T-helper 2 cell treated with Interferon-gamma antibody and Interleukin-4, amounts not matched to agents 5 μg/mL and 100 μg/mL, for 36 hours (primary cell): ENCODE measurements around the gene PNMA3.
"Not testable (repeated sequence)": the region's sequence is repeated elsewhere in the genome, so short reads cannot be mapped to it uniquely, and the experiment has no call there.

ENCODE experiments used
- DNase-seq: peaks from one replicate; pipeline ENCODE4 v3.0.0; 2021; ENCODE audit warnings: low spot score
- H3K27ac Mint-ChIP-seq: one replicate; pipeline ENCODE4 v1.8.0; 2021; ENCODE audit warnings: mild to moderate bottlenecking, mixed read lengths
- H3K27me3 Mint-ChIP-seq: one replicate; pipeline ENCODE4 v1.8.0; 2021; ENCODE audit warnings: low read depth, mixed read lengths
- H3K36me3 Mint-ChIP-seq: one replicate; pipeline ENCODE4 v1.8.0; 2021; ENCODE audit warnings: low read depth, mixed read lengths
- H3K4me1 Mint-ChIP-seq: one replicate; pipeline ENCODE4 v1.8.0; 2021; ENCODE audit warnings: low read depth, mixed read lengths
- H3K4me3 Mint-ChIP-seq: one replicate; pipeline ENCODE4 v1.8.0; 2022; ENCODE audit warnings: mild to moderate bottlenecking, moderate library complexity, mixed read lengths
- H3K9me3 Mint-ChIP-seq: one replicate; pipeline ENCODE4 v1.8.0; 2021; ENCODE audit warnings: mixed read lengths

The PNMA3 gene

DNA sequence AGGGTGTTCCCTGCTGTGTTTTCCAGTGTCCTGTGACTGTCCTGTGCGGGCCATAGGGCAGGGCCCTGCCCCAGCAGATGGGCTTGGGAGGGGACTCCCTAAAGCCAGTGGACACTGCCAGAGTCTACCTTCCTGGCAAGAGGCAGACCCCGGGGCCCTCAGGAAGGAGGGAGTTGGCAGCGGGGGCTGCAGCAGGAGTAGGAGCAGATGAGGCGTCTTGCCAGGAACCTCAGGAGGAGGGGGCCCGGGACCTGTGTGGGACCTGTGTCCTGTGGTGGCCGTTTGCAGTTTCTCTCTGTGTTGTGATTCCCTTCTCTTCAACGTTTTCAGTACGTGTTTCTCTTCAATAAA, 3.8 kb downstream of the PNMA3 start:
- H3K36me3 Mint-ChIP-seq = no peaks in the 10 kb centered on the region
- H3K27me3 Mint-ChIP-seq = peaks cover 8% of the 10 kb centered on the region
- no peaks in the 10 kb centered on the region for H3K4me1 Mint-ChIP-seq
- no peaks in the 10 kb centered on the region for H3K9me3 Mint-ChIP-seq
- no peak overlapping the region for H3K27ac Mint-ChIP-seq
- no peak for DNase-seq
- H3K4me3 Mint-ChIP-seq = no peak overlapping the region

DNA sequence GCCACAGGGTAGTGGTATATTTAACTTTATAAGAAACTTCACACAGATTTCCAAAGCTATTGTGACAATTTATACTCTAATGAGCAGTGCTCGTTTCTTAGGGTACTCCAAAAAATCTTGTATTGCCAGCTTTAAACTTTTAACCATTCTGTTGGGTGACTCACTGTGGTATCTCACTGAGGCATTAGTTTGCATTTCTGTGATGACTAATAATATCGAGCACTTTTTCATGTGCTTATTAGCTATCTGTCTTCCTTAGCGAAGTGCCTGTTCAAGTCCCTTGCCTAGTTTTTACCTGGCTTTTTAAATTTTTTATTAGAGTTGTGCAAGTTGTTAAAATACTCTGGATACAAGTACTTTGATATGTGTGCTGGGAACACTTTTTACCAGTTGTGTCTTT, 5.5 kb downstream of the PNMA3 start:
- Mint-ChIP-seq H3K36me3 (no peaks in the 10 kb centered on the region), H3K4me1 (no peaks in the 10 kb centered on the region), H3K27me3 (peaks cover 3% of the 10 kb centered on the region), H3K9me3 (no peaks in the 10 kb centered on the region), H3K4me3 (no peak overlapping the region), H3K27ac (no peak overlapping the region)
- no peak for DNase-seq

DNA sequence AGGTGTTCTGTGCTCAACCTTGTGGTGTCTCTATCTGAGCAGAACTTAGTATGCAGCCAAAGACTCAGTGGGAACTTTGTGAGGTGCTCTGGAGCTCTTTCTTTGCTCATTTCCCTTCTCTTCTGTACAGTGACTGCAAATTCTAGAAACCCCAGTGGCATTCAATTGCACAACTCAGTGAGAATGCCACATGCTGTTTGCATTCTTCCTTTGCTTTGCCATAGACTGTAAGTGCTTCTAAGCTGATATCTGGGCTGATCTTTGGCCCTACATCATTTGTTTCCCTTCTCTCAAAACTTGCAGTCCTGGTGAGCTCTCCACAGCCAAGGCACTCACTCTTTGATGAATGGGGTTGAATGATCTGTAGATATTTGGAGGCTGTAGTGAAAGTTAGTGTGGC, 7.0 kb downstream of the PNMA3 start:
- no peaks in the 10 kb centered on the region for H3K4me1 Mint-ChIP-seq
- no peaks in the 10 kb centered on the region for H3K36me3 Mint-ChIP-seq
- H3K4me3 Mint-ChIP-seq = no peak overlapping the region
- H3K27me3 Mint-ChIP-seq = no peaks in the 10 kb centered on the region
- no peak for DNase-seq
- no peak overlapping the region for H3K27ac Mint-ChIP-seq
- no peaks in the 10 kb centered on the region for H3K9me3 Mint-ChIP-seq

GRCh38 chrX:153064061-153064460, 7.8 kb downstream of the PNMA3 start:
- DNase-seq = no peak
- Mint-ChIP-seq H3K4me1 (no peaks in the 10 kb centered on the region), H3K27ac (no peak overlapping the region), H3K36me3 (no peaks in the 10 kb centered on the region), H3K9me3 (no peaks in the 10 kb centered on the region), H3K27me3 (no peaks in the 10 kb centered on the region), H3K4me3 (no peak overlapping the region)

GRCh38 chrX:153065389-153065788, 9.1 kb downstream of the PNMA3 start:
- H3K4me3 Mint-ChIP-seq = no peak overlapping the region
- no peaks in the 10 kb centered on the region for H3K9me3 Mint-ChIP-seq
- H3K36me3 Mint-ChIP-seq = no peaks in the 10 kb centered on the region
- DNase-seq = no peak
- no peaks in the 10 kb centered on the region for H3K27me3 Mint-ChIP-seq
- H3K27ac Mint-ChIP-seq = no peak overlapping the region
- no peaks in the 10 kb centered on the region for H3K4me1 Mint-ChIP-seq

- not testable (repeated sequence) for H3K9me3 Mint-ChIP-seq, DNase-seq, H3K27me3 Mint-ChIP-seq, H3K4me3 Mint-ChIP-seq, H3K36me3 Mint-ChIP-seq, H3K27ac Mint-ChIP-seq, H3K4me1 Mint-ChIP-seq
Observed at GRCh38 chrX:153066402-153066801, 10.1 kb downstream of the PNMA3 start.

DNA sequence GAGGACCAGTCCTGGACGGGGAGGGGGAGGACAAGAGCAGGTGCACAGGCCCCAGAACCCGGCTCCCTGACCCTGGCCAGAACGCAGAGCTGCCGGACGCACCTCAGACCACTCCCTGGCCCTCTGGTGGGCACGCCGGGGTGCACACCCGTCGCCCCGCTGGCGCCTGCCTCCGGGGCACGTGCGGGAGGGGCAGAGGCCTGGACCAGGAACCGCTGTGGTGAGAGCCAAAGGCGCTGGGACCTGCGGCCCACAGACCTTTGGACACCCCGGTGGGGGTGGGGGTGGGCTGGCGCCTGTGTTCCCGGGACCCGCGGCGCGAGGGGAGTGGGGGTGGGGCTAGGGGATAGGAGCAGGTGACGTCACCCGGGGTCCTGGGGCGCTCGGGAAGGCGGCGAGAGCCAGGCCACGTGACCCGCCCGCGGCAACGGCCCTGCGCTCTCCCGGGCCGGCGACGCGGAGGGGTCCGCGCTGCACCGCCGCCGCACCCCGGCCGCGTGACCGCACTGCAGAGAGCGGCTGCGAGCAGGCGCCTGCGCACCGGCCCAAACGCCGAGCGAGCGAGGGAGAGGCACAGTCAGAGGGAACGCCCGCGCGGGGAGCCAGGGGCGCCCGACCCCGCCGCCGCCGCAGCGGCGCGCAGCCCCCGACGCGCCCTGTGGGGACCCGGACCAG, 15.8 kb downstream of the PNMA3 start, which contains the start of gene PNMA6A:
PNMA6A (plus strand) TSS at position 546 of the 675 bp plus-strand sequence. CDS start 609 bp downstream, outside the sequence.
- not testable (repeated sequence) for H3K4me3 Mint-ChIP-seq, H3K36me3 Mint-ChIP-seq, H3K4me1 Mint-ChIP-seq, H3K27me3 Mint-ChIP-seq, H3K9me3 Mint-ChIP-seq, DNase-seq, H3K27ac Mint-ChIP-seq

GRCh38 chrX:153073331-153073730, 17.1 kb downstream of the PNMA3 start:
- not testable (repeated sequence) for H3K4me3 Mint-ChIP-seq, H3K36me3 Mint-ChIP-seq, H3K27ac Mint-ChIP-seq, DNase-seq, H3K27me3 Mint-ChIP-seq, H3K9me3 Mint-ChIP-seq, H3K4me1 Mint-ChIP-seq

- DNase-seq = no peak
- H3K9me3 Mint-ChIP-seq = no peaks in the 10 kb centered on the region
- no peak overlapping the region for H3K27ac Mint-ChIP-seq
- no peaks in the 10 kb centered on the region for H3K27me3 Mint-ChIP-seq
- no peak overlapping the region for H3K4me3 Mint-ChIP-seq
- no peaks in the 10 kb centered on the region for H3K4me1 Mint-ChIP-seq
- no peaks in the 10 kb centered on the region for H3K36me3 Mint-ChIP-seq
Observed at GRCh38 chrX:153074262-153074899, 18.1 kb downstream of the PNMA3 start.

- H3K27ac Mint-ChIP-seq = no peak overlapping the region
- DNase-seq = no peak
- H3K4me1 Mint-ChIP-seq = no peaks in the 10 kb centered on the region
- H3K36me3 Mint-ChIP-seq = no peaks in the 10 kb centered on the region
- peak overlapping the region; percentile 40 for H3K4me3 Mint-ChIP-seq
- no peaks in the 10 kb centered on the region for H3K27me3 Mint-ChIP-seq
- no peaks in the 10 kb centered on the region for H3K9me3 Mint-ChIP-seq
Observed at GRCh38 chrX:153074935-153075334, 18.7 kb downstream of the PNMA3 start.

DNA sequence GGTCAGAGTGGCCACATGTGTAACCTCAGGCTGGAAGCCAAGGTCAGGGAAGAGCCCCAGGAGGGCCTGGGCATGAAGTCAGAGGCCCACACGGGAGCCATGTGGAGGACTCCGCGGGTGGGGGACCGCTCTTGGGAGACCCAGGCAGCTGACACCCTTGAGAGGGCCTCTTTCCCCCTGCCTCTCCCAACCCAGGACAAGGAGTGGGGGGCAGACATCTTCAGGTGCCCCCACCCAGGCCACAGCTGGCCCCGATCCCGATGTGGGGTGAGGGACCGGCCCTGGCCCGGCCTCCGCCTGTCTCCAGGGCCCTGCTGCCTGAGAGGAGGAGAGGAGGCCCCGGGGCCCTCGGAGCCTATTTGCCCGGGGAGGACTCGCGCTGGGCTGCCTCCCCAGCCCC, 19.1 kb downstream of the PNMA3 start:
- Mint-ChIP-seq H3K36me3 (no peaks in the 10 kb centered on the region), H3K4me1 (no peaks in the 10 kb centered on the region), H3K27me3 (no peaks in the 10 kb centered on the region), H3K27ac (no peak overlapping the region), H3K9me3 (no peaks in the 10 kb centered on the region), H3K4me3 (no peak overlapping the region)
- no peak for DNase-seq

DNA sequence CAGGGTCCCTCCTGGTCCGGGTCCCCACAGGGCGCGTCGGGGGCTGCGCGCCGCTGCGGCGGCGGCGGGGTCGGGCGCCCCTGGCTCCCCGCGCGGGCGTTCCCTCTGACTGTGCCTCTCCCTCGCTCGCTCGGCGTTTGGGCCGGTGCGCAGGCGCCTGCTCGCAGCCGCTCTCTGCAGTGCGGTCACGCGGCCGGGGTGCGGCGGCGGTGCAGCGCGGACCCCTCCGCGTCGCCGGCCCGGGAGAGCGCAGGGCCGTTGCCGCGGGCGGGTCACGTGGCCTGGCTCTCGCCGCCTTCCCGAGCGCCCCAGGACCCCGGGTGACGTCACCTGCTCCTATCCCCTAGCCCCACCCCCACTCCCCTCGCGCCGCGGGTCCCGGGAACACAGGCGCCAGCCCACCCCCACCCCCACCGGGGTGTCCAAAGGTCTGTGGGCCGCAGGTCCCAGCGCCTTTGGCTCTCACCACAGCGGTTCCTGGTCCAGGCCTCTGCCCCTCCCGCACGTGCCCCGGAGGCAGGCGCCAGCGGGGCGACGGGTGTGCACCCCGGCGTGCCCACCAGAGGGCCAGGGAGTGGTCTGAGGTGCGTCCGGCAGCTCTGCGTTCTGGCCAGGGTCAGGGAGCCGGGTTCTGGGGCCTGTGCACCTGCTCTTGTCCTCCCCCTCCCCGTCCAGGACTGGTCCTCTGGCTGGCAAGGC, 21.3 kb downstream of the PNMA3 start:
- not testable (repeated sequence) for H3K9me3 Mint-ChIP-seq, H3K4me3 Mint-ChIP-seq, H3K4me1 Mint-ChIP-seq, H3K36me3 Mint-ChIP-seq, H3K27ac Mint-ChIP-seq, DNase-seq, H3K27me3 Mint-ChIP-seq

DNA sequence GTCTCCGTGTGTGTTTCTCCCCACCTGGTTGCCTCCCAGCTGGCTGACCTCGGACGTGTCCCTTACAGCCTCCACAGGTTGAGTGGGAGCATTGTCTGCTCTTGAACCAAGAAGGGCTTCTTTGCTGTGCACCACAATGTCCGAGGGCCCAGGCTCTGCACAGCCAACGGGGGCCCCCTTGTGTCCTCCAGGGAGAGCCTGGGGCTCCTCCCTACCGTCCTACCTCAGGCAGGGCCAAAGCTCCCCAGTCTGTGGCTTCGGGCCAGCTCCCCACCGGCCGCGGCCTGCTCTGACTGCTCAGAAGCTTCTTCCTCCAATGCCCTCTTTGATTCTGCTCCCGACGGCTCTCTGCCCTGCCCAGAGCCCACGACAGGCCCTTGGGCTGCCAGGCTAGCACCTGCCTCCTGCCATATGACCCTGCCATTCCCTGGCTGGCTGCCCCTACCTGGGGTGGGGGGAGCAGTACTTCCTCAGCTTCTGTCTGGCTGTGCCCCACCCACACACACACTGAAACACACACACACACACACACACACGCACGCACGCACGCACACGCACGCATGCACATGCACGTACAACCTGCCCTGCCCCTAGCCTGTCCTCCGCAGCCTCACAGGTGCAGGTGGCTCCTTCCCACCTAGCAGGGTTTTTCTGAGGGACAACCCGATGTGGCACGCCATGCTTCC, 27.1 kb downstream of the PNMA3 start:
- not testable (repeated sequence) for H3K4me1 Mint-ChIP-seq, DNase-seq, H3K36me3 Mint-ChIP-seq, H3K27ac Mint-ChIP-seq, H3K9me3 Mint-ChIP-seq, H3K4me3 Mint-ChIP-seq, H3K27me3 Mint-ChIP-seq

GRCh38 chrX:153102418-153102817, 46.1 kb downstream of the PNMA3 start:
- H3K4me3 Mint-ChIP-seq = no peak overlapping the region
- H3K4me1 Mint-ChIP-seq = peaks cover 5% of the 10 kb centered on the region
- no peaks in the 10 kb centered on the region for H3K27me3 Mint-ChIP-seq
- H3K27ac Mint-ChIP-seq = no peak overlapping the region
- peaks cover 6% of the 10 kb centered on the region for H3K36me3 Mint-ChIP-seq
- peaks cover 22% of the 10 kb centered on the region for H3K9me3 Mint-ChIP-seq
- DNase-seq = no peak
